ENCODE data around the gene ZSCAN1.

- TF ChIP-seq CTCF (IDR thresholded peaks at IDR 0.05): no peak
- no peak for TF ChIP-seq POLR2A (IDR thresholded peaks at IDR 0.05; ENCODE audit: low read depth)
Measured at GRCh38 chr19:58091251-58091995, 57.6 kb downstream of the ZSCAN1 start.
